Erythroblast (primary cell): ENCODE results near the gene KPNA2.
"Not testable (repeated sequence)": the region's sequence is repeated elsewhere in the genome, so short reads cannot be mapped to it uniquely, and the experiment has no call there.

Experiments used
- DNase-seq, 2 experiments: peaks; one replicate each; lab custom pipeline; 2025; lab: John Stamatoyannopoulos, UW
- GATA1 ChIP-seq: IDR thresholded peaks from 2 replicates; pipeline ENCODE4 v1.6.1; 2011; ENCODE audit warnings: low read depth, mild to moderate bottlenecking, control low read depth, low read length, moderate library complexity
- POLR2A ChIP-seq: IDR thresholded peaks from 2 replicates; pipeline ENCODE4 v1.6.1; 2011; ENCODE audit warnings: mild to moderate bottlenecking, low read length

The KPNA2 gene

DNA sequence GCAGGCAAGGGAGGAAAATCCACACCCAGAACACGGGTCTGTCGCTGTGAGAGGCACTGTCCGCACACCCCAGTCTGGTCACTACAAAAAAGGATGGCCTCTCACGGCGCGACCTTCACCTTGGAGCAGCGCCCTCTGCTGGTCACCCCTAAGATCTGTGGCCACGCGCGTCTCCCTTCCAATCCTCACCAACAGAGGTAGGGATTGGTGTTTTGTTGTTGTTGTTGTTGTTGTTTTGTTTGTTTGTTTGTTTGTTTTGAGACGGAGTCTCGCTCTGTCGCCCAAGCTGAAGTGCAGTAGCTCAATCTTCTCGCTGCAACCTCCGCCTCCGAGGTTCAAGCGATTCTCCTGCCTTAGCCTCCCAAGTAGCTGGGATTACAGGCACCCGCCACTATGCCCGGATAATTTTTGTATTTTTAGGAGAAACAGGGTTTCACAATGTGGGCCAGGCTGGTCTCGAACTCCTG is 24.3 kb upstream of the KPNA2 start:
- TF ChIP-seq POLR2A (no peak), GATA1 (no peak)

DNA sequence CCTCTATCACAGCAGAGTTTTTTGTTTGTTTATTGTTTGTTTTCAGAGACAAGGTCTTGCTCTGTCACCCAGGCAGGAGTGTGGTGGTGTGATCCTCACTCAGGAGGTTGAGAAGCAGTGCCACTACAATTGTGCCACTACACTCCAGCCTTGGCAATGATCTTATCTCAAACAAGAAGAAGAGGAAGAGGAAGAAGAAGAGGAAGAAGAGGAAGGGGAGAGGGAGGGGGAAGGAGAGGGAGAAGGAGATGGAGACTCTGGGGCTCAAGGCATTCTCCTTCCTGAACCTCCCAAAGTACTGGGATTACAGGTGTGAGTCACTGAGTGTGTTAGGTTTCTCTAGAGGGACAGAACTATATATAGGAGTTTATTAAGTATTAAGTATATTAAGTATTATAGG is 22.1 kb upstream of the KPNA2 start:
- no peak for DNase-seq
- TF ChIP-seq POLR2A, result no peak
- TF ChIP-seq GATA1, result no peak

More for the DNA sequence above, 24.3 kb upstream of the KPNA2 start:
- DNase-seq, result peak; percentile 77 to 88

DNA sequence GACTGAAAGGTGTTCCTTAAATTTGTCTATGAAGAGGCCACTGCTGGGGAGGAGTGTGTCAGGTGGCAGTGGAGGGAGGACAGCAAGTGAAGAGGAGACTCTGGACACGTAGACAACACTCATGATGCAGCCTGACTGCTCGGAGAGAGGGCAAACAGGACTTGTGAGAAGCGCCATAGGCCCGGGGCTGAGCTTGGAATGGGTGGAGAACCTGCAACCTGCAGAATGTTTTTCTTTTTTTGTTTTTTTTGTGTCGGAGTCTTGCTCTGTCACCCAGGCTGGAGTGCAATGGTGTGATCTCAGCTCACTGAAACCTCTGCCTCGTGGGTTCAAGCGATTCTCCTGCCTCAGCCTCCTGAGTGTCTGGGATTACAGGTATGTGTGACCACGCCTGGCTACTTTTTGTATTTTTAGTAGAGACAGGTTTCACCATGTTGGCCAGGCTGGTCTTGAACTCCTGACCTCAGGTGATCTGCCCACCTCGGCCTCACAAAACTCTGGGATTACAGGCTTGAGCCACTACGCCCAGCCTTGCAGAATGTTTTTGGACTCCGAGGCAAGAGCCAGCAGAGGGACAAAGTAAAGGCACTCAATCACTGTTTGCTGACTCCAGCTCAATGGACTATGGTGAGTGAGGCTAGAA is 20.3 kb upstream of the KPNA2 start:
- no peak for TF ChIP-seq GATA1
- no peak for TF ChIP-seq POLR2A
- no peak for DNase-seq

DNA sequence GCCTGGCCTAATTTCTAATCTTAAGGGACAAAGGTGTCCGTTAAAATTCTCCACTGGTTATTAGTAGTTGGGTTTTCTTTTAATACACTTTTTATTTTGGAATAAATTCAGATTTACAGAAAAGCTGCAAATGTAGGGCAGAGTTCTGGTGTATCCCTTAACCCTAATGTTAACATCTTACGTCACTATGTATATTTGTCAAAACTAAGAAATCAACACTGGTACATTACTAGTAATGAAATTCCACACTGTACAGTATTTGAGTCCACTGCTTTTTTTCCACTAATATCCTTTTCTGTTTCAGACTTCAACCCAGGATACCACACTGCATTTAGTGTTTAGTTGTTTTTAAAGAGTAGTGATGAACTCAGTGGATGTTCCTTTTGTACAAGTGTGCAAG is 18.7 kb upstream of the KPNA2 start:
- DNase-seq, result no peak
- TF ChIP-seq POLR2A, result no peak
- no peak for TF ChIP-seq GATA1

DNA sequence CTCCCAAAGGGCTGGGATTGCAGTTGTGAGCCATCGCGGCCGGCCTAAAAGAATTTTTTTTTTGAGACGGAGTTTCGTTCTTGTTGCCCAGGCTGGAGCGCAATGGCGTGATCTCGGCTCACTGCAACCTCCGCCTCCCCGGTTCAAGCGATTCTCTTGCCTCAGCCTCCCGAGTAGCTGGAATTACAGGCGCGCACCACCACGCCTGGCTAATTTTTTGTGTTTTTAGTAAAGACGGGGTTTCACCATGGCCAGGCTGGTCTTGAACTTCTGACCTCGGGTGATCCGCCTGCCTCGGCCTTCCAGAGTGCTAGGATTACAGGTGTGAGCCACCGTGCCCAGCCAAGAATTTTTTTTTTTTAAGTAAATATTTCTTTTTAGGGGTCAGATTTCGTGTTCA is 17.0 kb upstream of the KPNA2 start:
- DNase-seq, result not testable (repeated sequence)

DNA sequence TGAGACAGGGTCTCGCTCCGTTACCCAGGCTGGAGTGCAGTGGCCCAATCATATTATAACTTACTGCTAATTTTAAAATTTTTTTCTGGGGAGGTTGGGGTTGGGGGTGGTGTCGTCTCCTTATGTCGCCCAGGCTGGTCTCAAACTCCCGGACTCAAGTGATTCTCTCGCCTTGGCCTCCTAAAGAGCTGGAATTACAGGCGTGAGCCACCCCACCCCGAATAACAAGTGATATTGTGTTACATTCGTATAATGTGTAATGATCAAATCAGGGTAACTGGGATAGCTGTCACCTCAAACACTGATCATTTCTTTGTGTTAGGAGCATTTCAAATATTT is 16.2 kb upstream of the KPNA2 start:
- no peak for TF ChIP-seq POLR2A
- TF ChIP-seq GATA1, result no peak
- DNase-seq, result no peak

- peak; percentile 97 to 99 for DNase-seq
- TF ChIP-seq POLR2A (peak; percentile 93), GATA1 (no peak)
Observed at GRCh38 chr17:68019675-68020408, 15.7 kb upstream of the KPNA2 start.

DNA sequence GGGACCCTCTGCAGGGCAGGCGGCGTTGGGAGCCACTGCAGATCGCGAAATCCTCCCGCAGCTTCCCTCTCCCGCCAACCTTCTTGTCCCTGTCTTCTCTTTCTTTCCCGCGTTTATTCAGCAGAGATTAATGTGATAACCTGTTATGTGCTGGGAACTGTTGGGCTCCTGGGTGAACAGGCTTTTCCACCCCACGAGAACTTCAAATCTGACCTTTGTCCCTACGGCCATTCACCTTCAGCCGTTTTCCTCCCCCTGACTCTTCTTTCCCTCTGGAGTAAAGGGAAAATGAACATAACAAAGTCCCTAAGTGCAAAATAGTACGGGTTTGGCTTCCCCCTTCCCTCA is 15.2 kb upstream of the KPNA2 start:
- no peak for DNase-seq
- TF ChIP-seq GATA1, result no peak
- no peak for TF ChIP-seq POLR2A

DNA sequence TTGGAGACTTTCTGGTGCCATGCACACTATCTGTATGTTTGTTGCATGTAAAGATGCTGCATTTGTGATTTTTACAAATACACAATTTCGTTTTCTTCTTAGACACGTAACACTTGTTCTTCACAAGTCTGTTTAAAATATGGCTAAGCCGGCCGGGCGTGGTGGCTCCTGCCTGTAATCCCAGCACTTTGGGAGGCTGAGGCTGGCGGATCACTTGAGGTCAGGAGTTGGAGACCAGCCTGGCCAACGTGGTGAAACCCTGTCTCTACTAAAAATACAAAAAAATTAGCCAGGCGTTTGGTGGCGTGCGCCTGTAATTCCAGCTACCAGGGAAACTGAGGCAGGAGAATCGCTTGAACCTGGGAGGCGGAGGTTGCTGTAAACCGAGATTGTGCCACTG is 14.7 kb upstream of the KPNA2 start:
- not testable (repeated sequence) for DNase-seq

GRCh38 chr17:68021963-68022362 is 13.6 kb upstream of the KPNA2 start:
- TF ChIP-seq POLR2A, result no peak
- TF ChIP-seq GATA1, result no peak
- DNase-seq, result no peak

- DNase-seq, result not testable (repeated sequence)
Observed at GRCh38 chr17:68022547-68022946, 13.0 kb upstream of the KPNA2 start.

GRCh38 chr17:68029512-68030215 is 5.9 kb upstream of the KPNA2 start:
- no peak for DNase-seq
- TF ChIP-seq POLR2A, result no peak
- TF ChIP-seq GATA1, result no peak

DNA sequence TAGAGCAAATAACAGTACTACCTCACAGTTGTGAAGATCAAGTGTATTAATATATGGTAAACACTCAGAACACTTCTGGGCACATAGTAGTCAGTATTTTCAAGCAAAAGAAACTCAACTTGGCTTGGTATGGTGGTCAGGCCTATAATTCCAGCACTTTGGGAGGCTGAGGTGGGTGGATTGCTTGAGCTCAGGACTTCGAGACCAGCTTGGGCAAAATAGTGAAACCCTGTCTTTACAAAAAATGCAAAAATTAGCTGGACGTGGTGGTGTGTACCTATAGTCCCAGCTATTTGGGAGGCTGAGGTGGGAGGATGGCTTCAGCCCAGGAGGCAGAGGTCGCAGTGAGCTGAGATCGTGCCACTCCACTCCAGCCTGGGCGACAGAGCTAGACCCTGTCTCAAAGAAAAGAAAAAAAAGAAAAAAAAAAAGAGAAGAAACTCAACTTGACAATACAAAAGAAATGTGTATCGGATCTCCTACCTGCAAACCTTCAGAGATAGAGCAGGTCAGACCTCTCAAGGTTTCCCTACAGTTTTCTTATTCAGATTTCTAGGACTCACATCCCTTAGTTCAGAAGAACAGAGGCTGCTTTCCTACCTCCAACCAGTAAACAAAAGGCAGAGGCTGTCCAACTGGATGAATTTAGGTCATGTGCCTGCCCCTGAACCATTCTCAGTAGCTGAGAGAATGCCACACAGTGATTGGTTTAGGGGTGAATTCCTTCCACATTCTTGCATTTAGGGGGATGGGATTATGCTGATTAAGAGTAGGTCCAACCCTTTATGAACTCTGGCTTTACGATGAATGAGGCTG is 1.7 kb upstream of the KPNA2 start:
- DNase-seq, result peak in 1 of 2 experiments; percentile 17
- TF ChIP-seq POLR2A (no peak), GATA1 (no peak)

- no peak for DNase-seq
- TF ChIP-seq GATA1 (no peak), POLR2A (no peak)
Observed at GRCh38 chr17:68034452-68034776, 1.1 kb upstream of the KPNA2 start.
